ENCODE data around the gene CHADL.
"Not testable (repeated sequence)": the region's sequence is repeated elsewhere in the genome, so short reads cannot be mapped to it uniquely, and the experiment has no call there.

CHADL gene

DNA sequence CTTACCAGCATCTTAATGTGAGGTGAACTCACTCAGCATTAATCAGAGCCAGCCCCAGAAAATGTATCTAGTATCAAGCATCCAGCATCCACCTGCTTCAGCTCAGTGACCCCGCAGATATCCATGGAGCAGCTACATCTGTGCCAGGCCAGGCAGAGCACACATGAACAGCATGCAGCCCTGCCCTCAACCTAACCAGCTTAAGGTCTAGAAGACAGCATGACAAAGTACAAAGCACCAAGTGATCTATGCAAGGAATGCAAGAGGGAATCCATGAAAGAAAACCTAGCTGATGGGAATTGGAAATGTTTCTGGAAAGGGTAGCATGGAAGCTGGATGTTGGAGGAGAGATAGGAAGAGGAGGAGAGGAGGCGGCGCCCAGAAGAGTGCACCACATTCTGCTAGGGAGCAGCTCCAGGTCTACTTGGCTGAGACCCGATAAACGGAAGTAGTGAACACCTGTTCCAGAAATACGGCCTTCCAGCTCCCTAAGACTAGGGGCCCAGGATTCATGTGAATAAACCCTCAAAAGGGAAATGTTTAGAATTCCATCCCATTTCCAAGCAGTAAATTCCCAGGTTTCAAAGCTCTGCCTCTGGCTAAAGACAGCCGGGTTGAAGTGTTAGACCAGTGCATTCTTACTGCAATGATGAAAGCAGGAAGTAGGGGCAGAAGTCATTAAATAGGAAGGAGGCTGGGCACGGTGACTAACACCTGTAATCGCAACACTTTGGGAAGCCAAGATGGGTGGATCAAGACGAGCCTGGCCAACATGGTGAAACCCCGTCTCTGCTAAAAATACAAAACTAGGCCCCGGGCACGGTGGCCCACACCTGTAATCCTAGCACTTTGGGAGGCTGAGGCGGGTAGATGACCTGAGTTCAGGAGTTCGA is 59.1 kb downstream of the CHADL start:
- no peak for DNase-seq

DNA sequence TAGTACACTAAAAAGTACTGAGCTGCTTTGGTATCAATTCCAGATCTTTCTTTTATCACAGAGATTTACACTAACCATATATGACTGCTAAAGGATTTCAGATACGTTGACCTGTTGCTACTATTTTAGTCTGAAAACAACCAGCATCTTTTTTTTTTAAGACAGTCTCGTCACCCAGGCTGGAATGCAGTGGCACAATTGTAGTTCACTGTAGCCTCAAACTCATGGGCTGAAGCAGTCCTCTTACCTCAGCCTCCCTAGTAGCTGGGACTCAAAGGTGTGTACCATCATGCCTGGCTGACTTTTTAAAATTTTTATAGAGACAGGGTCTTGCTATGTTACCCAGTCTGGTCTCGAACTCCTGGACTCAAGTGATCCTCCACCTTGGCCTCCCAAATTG is 59.8 kb downstream of the CHADL start:
- no peak for DNase-seq

- not testable (repeated sequence) for DNase-seq
These were observed 60.4 kb downstream of the CHADL start for GRCh38 chr22:41180362-41180761.
